ENCODE measurements around the gene UACA. TPM values are rescaled to one million over a fixed set of nuclear protein-coding genes. Genes with fewer than 3 reads are reported as not detected.

Gene UACA
- total RNA-seq, 1 experiment from 2014 or later = 38.0 TPM

- no peak overlapping the region for H2BK15ac ChIP-seq (ENCODE audit: low read depth, low read length)
- TF ChIP-seq CTCF (conservative IDR thresholded peaks at IDR 0.05) = no peak
- no peak overlapping the region for H3K4ac ChIP-seq (ENCODE audit: low read depth, low read length)
- no peak overlapping the region for H3K14ac ChIP-seq (ENCODE audit: insufficient read depth, low read length)
- H2AFZ ChIP-seq (ENCODE audit: low read length) = no peak overlapping the region
- no peaks in the 10 kb centered on the region for H3K79me2 ChIP-seq (ENCODE audit: insufficient read depth, low read length)
- H3K56ac ChIP-seq (ENCODE audit: insufficient read length, low read depth, low read length) = no peak overlapping the region
- H4K20me1 ChIP-seq (ENCODE audit: control insufficient read depth, insufficient read depth, insufficient read length) = no peaks in the 10 kb centered on the region
- Mint-ChIP-seq H3K27ac (no peak overlapping the region), H3K36me3 (ENCODE audit: insufficient read depth in 1 of 3, low read depth in 3 of 3) (no peaks in the 10 kb centered on the region), H3K4me1 (peaks cover 18 to 26% of the 10 kb centered on the region in 2 experiments), H3K9me3 (no peaks in the 10 kb centered on the region; a peak in 1 of 5 replicates), H3K4me3 (no peak overlapping the region), H3K27me3 (ENCODE audit: low read depth) (no peaks in the 10 kb centered on the region)
- H3K4me1 ChIP-seq (ENCODE audit: insufficient read depth, low read length) = no peaks in the 10 kb centered on the region
- no peak overlapping the region for H3K23ac ChIP-seq (ENCODE audit: insufficient read length, low read depth, low read length)
- no peak for DNase-seq
- no peak overlapping the region for H2BK5ac ChIP-seq (ENCODE audit: insufficient read length, low read length)
- no peak overlapping the region for H3K9ac ChIP-seq (ENCODE audit: extremely low read depth, insufficient read length, low read length)
- no peaks in the 10 kb centered on the region for H3K9me3 ChIP-seq (ENCODE audit: control insufficient read depth, low read depth, low read length)
- H2BK20ac ChIP-seq (ENCODE audit: low read depth, low read length, poor library complexity, severe bottlenecking) = no peak overlapping the region
- H3K23me2 ChIP-seq (ENCODE audit: insufficient read length, low read depth, low read length, poor library complexity, severe bottlenecking) = no peaks in the 10 kb centered on the region
- H4K91ac ChIP-seq (ENCODE audit: insufficient read length, low read depth, low read length) = no peak overlapping the region
- no peak overlapping the region for H4K5ac ChIP-seq (ENCODE audit: insufficient read length, low read depth, low read length)
- no peak overlapping the region for H3T11ph ChIP-seq (ENCODE audit: low read length)
- no peaks in the 10 kb centered on the region for H3K79me1 ChIP-seq (ENCODE audit: insufficient read depth, low read depth, low read length, poor library complexity, severe bottlenecking)
- H3K18ac ChIP-seq (ENCODE audit: insufficient read length, low read depth, low read length) = no peak overlapping the region
- H2AK5ac ChIP-seq (ENCODE audit: insufficient read length, low read length) = no peak overlapping the region
- no peak overlapping the region for H2BK120ac ChIP-seq (ENCODE audit: low read depth, low read length, poor library complexity, severe bottlenecking)
- H4K8ac ChIP-seq (replicated peaks; ENCODE audit: insufficient read length, low read depth, low read length) = no peak overlapping the region
- no peak overlapping the region for H3K27ac ChIP-seq (ENCODE audit: insufficient read length, low read depth, low read length)
- H2BK12ac ChIP-seq (ENCODE audit: insufficient read length, low read depth, low read length) = no peak overlapping the region
- H3K4me2 ChIP-seq (ENCODE audit: insufficient read depth, insufficient read length, low read length) = no peak overlapping the region
- WGBS (ENCODE audit: extremely low coverage, insufficient read length, low lambda C conversion rate) = no CpG with 5 or more reads among the region's 6 CpGs
- no peaks in the 10 kb centered on the region for H3K27me3 ChIP-seq (ENCODE audit: insufficient read depth, low read length)
These were observed 3.2 kb upstream of the UACA start for GRCh38 chr15:70766597-70766996.

Measured in H9 (cell line).